Endothelial cell (in vitro differentiated cells): ENCODE measurements around the gene SLC29A3. TPM values are rescaled to one million over a fixed set of nuclear protein-coding genes. Genes with fewer than 3 reads are reported as not detected.
A peak's percentile ranks its signal among the peaks of the same experiment; 100 is the strongest.

Experiments
- DNase-seq: peaks from one replicate; pipeline ENCODE4 v3.0.0; 2021; ENCODE audit warnings: low spot score
- H3K27ac Mint-ChIP-seq: one replicate; pipeline ENCODE4 v1.8.0; 2021; ENCODE audit warnings: mixed read lengths, inconsistent platforms; ENCODE audit not compliant: unreplicated experiment
- H3K27me3 Mint-ChIP-seq: one replicate; pipeline ENCODE4 v1.8.0; 2021; ENCODE audit warnings: mild to moderate bottlenecking, moderate library complexity, mixed read lengths, inconsistent platforms; ENCODE audit not compliant: unreplicated experiment
- H3K36me3 Mint-ChIP-seq: one replicate; pipeline ENCODE4 v1.8.0; 2021; ENCODE audit warnings: mild to moderate bottlenecking, low read depth, mixed read lengths, inconsistent platforms; ENCODE audit not compliant: unreplicated experiment
- H3K4me1 Mint-ChIP-seq: one replicate; pipeline ENCODE4 v1.8.0; 2021; ENCODE audit warnings: mild to moderate bottlenecking, mixed read lengths, inconsistent platforms; ENCODE audit not compliant: unreplicated experiment
- H3K4me3 Mint-ChIP-seq: one replicate; pipeline ENCODE4 v1.8.0; 2021; ENCODE audit warnings: mild to moderate bottlenecking, mixed read lengths, inconsistent platforms; ENCODE audit not compliant: unreplicated experiment
- H3K9me3 Mint-ChIP-seq: one replicate; pipeline ENCODE4 v1.8.0; 2021; ENCODE audit warnings: mixed read lengths, inconsistent platforms; ENCODE audit not compliant: unreplicated experiment
- CTCF ChIP-seq: fragments of 200-600 bp; sonication (generic); IDR thresholded peaks from one replicate; pipeline ENCODE4 v1.5.0; 2021; ENCODE audit warnings: antibody characterized with exemption; ENCODE audit not compliant: unreplicated experiment
- total RNA-seq: library from RNA; stranded (reverse); fragmentation: NEBNext Ultra II Directional; extraction: Animal tissue kit (Norgen Biotek cat#: 25700); gene quantifications from one replicate; pipeline ENCODE4 v1.2.1, GENCODE V29; 2021; ENCODE audit not compliant: unreplicated experiment

Gene SLC29A3
- total RNA-seq, 1 donor from 2014 or later, result 11.7 TPM

- Mint-ChIP-seq H3K27ac (no peak overlapping the region), H3K4me1 (peaks cover 17% of the 10 kb centered on the region)
Observed at GRCh38 chr10:71319800-71320392, 837 bp downstream of the SLC29A3 start.

GRCh38 chr10:71320592-71320991, 1.5 kb downstream of the SLC29A3 start:
- no peak for TF ChIP-seq CTCF
- H3K27ac Mint-ChIP-seq, result no peak overlapping the region
- peaks cover 16% of the 10 kb centered on the region for H3K4me1 Mint-ChIP-seq
- H3K27me3 Mint-ChIP-seq, result peaks cover 5% of the 10 kb centered on the region
- DNase-seq, result no peak
- H3K36me3 Mint-ChIP-seq, result peaks cover 6% of the 10 kb centered on the region
- no peak overlapping the region for H3K4me3 Mint-ChIP-seq
- no peaks in the 10 kb centered on the region for H3K9me3 Mint-ChIP-seq

More at GRCh38 chr10:71319800-71320392, 837 bp downstream of the SLC29A3 start:
- H3K9me3 Mint-ChIP-seq, result no peaks in the 10 kb centered on the region
- H3K36me3 Mint-ChIP-seq, result peaks cover 6% of the 10 kb centered on the region
- no peak for TF ChIP-seq CTCF
- peaks cover 5% of the 10 kb centered on the region for H3K27me3 Mint-ChIP-seq
- peak overlapping the region; percentile 94 for H3K4me3 Mint-ChIP-seq
- no peak for DNase-seq

GRCh38 chr10:71321386-71321785, 2.3 kb downstream of the SLC29A3 start:
- Mint-ChIP-seq H3K27me3 (peaks cover 5% of the 10 kb centered on the region), H3K4me3 (no peak overlapping the region), H3K9me3 (no peaks in the 10 kb centered on the region), H3K4me1 (peaks cover 9% of the 10 kb centered on the region), H3K36me3 (peaks cover 6% of the 10 kb centered on the region), H3K27ac (no peak overlapping the region)
- no peak for DNase-seq
- no peak for TF ChIP-seq CTCF

- Mint-ChIP-seq H3K27me3 (peaks cover 5% of the 10 kb centered on the region), H3K4me3 (peak overlapping the region; percentile 40), H3K27ac (no peak overlapping the region), H3K4me1 (peaks cover 15% of the 10 kb centered on the region), H3K36me3 (peaks cover 13% of the 10 kb centered on the region), H3K9me3 (no peaks in the 10 kb centered on the region)
- no peak for TF ChIP-seq CTCF
- no peak for DNase-seq
Observed at GRCh38 chr10:71323407-71323806, 4.3 kb downstream of the SLC29A3 start.

GRCh38 chr10:71324743-71325142, 5.7 kb downstream of the SLC29A3 start:
- Mint-ChIP-seq H3K4me3 (no peak overlapping the region), H3K27ac (no peak overlapping the region), H3K27me3 (peaks cover 5% of the 10 kb centered on the region), H3K4me1 (peaks cover 18% of the 10 kb centered on the region), H3K36me3 (peaks cover 15% of the 10 kb centered on the region), H3K9me3 (no peaks in the 10 kb centered on the region)
- TF ChIP-seq CTCF, result no peak
- DNase-seq, result no peak
